Islet of Langerhans (tissue), 1 donor: ENCODE data around the gene ACTN4.

Experiments
- FAIRE-seq: peaks from one replicate; lab custom pipeline; 2011; peaks lifted over from hg19 to GRCh38; lab: Jason Lieb, UNC

The ACTN4 gene

DNA sequence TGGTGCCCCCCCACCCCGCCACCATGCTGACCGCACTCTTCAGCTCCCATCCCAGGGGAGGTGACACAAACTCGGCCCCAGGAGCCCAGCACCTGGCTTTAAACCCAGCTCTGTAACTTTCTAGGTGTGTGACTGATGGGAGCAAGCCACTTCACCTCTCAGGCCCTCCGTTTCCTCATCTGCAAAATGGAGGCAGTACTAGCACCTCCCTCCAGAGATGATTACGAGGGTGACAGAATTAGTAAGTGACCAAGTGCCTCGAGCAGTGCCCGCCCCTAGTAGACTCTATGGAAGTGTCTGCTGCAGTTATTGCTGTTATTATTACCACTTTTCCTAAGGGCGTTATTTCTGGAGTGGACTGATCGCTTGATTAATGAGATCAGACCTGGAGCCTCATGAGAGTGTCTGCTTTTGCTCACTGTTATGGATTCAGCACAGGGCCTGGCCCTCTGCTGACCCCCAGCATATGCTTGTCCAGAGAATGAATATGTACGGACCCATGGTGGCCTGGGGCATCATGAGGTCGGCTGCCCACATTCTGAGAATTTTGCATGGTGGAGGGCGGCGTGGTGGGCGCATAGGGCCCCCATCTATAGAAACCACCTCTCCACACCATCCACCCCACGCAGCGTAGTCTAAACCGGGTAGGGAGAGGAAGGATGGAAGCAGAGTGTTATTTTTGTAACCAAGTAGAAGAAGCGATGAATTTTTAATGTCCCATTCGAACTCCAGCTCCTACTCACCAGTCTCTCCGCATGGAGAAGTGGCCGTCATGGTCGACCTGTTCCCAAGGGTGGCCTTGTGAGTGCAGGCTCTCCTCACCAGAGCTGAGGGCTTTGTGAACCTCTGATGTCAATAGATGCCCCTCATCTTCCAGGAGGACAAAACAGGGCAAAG lies 48.6 kb downstream of the ACTN4 start:
- FAIRE-seq = no peak

DNA sequence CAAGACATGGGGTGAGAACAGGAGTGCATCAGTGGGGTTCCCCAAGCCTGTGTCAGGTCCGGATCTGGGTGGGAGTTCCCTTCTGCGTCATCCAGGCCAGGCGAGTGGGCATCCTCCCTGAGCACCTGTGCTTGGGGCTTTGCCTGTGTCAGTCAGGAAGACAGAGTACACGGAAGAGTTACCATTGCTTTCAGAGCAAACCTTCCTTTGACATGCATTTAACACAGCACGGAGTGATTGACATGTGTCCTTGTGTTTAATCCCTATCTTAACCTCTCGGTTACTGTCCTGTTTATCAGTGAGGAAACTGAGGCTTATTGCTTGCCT lies 49.2 kb downstream of the ACTN4 start:
- no peak for FAIRE-seq

DNA sequence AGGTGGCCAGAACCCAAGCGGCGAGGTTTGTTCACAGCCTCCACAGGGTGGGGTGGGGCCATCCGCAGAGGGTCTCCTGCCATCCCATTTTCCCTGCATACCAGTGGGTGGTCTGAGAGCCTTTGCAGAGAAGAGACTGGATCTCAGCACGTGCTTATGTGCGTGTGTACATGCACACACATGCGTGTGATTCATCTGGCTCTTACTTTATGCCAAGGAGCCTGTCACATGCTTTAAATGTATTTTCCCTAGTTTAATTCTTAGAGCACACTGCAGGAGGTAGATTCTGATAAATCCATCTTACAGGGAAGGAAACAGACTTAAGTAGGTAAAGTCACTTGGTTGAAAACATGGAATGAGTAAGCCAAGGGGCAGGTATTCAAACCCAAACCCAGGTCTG lies 49.7 kb downstream of the ACTN4 start:
- FAIRE-seq = no peak

DNA sequence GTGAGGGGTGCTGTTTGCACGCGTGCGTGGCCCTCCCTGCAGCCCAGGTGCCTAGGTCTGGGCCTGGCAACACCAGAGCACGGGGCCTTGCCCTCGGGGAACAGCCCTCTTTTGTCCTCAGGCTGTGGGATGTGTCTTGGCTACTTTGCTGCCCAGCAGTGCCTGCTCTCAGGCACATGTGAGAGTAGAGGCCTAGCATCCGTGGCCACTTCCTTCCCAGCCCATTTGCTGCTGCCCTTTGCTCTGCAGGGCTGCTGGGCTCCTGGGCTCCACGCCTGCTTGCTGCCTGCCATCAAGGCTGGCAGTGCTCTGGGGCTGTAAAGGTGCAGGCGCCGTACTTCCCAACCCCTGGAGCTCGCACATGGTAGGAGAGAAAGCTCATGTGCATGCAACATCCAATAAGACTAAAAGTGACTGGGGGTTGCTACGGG lies 50.2 kb downstream of the ACTN4 start:
- no peak for FAIRE-seq

DNA sequence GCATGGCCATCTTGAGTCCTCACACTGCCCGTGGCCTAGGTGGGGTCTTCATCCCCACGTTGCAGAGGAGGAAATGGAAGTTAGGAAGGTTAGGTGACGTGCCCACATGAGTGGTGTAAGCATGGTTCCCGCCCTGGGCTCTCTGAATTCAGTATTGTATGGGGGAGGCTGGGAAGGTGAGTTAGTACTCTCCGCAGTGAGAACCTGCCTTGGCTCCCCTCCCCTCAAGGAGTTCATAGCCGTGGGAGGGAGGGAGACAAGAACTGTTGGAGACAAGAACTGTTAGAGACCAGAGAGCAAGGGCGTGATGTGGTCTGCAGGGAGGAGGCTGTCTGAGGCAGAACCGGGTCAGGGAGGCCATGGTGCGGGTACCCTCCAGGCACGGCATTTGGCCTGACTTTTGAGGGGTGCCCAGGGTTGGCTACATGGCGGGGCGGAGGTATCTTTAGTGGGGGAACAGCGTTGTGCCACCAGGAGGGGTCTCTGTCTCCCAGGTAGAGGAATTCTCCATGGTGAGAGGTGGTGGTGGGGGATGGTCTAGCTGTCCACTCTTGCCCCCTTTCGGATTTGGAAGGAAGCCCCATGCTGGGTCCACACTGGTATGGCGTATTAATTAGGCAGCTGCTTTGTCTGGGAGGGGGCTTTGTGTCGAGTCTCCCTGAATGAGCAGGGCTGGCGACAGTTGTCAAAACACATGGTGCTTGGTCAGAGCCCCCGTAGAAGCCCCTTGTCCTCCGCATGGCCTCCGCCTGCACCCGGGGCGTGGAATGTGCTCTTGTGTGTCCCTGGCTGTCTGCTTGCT lies 51.0 kb downstream of the ACTN4 start:
- no peak for FAIRE-seq

DNA sequence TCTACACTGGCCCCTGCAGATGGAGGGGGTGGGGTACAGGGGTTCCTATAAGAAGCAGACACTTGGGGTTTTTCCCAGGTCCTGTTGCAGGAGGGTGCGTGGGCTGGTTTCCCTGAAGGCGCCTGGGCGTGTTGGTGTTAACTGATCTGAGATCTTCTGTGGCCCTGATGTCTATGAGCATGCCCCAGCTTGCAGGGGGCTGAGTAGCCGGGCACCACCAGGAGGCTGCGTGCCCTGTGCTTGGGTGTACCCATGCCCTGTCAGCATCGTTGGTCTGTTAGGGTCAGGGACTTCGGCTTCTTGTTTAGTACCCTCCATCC lies 51.5 kb downstream of the ACTN4 start:
- FAIRE-seq = no peak

DNA sequence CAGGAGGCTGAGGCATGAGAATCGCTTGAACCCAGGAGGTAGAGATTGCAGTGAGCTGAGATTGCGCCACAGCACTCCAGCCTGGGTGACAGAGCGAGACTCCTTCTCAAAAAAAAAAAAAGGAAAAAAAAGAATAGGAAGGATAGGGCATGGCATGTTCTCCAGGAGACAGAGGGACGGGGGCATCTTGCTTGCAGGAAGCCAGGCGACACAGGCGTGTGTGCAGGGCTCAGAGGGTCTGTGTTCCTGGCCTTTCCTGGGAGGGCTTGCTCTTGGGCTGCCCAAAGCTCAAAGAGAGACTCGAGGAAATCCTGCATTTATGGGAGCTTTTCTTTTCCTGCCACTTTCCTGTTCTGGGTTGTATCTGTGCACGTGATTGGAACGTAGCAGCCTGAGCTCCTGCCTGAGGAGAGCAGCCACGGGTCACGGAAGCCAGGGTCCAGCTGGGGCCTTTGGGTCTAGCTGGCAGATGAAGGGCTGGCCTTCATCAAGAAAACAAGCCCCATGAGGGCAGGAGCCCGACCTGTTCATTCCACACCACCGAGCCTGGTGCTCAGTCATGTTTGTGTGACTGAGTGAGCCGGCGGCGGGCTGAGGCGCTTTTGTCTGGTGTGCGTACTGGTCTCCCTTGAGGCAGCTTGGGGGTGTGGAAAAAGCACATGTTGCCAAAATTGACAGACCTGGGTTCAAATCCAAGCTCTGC lies 52.3 kb downstream of the ACTN4 start:
- FAIRE-seq = no peak

DNA sequence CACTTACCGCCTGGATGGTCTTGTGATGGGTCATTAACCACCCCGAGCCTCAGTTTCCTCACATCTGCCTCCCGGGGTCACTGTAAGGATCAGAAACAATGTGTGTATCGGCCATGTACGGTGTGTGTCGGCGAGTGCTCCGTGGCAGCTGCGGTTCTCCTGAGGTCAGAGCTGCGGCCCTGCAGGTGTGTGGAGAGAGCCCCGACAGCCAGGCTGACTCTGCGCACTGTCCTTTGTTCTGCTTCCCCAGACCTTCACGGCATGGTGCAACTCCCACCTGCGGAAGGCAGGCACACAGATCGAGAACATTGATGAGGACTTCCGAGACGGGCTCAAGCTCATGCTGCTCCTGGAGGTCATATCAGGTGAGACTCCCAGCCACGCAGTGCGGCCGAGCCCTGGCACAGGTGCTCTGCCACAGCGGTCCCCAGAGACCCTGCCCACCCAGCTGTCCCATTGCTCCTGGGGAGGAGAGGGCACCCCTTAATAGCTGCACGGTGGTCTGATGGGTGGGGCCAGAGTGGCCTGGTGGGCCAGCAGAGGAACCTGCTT lies 53.0 kb downstream of the ACTN4 start:
- FAIRE-seq = no peak

DNA sequence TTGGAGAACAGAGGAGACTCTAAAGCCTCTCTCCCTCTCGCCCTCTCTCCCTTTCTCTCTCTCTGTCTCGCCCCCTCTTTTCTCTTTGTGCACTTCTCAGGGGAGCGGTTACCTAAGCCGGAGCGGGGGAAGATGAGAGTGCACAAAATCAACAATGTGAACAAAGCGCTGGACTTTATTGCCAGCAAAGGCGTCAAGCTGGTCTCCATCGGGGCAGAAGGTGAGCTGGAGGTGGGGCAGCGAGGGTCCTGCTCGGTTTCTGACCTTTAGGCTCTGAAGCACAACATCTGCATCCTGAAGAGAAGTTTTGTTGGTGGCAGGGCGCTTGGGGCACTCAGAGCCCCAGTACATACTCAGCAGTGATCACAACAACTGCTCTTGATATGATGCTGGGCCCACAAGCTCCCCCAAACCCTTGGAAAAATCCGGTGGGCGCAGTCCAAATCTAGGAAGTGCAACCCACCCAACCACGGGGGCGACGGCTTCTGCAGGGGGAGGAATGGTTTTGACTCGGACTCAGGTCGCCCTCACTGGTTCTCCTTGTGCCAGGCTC lies 53.5 kb downstream of the ACTN4 start:
- FAIRE-seq = no peak

DNA sequence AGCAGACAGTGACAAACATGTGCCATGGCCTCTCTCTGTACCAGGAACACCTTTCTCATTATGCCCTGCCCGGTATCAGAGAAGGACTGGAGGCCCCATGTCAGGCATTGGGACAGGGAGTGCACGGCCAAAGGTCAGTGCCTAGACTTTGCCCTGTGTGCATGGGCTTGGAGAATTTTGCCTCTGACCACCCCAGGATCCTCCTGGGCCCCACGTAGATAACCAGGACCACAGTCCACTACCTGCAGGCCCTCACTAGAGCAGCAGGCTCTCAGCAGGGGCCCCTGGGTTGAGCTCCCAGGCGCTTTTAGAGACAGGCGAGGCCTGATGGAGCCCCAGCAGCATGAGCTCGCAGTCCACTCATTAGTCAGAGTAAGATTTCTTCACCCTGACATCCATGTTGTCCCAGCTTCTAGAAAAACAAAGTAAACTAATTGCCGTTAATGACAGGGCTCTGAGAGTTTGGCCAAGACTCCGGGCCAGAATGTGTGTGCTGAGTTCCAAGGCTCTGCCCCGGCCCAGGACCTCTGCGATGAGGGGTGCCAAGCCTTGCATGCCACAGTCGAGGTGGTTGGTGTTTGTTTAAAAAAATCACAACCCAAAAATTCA lies 54.1 kb downstream of the ACTN4 start:
- no peak for FAIRE-seq

DNA sequence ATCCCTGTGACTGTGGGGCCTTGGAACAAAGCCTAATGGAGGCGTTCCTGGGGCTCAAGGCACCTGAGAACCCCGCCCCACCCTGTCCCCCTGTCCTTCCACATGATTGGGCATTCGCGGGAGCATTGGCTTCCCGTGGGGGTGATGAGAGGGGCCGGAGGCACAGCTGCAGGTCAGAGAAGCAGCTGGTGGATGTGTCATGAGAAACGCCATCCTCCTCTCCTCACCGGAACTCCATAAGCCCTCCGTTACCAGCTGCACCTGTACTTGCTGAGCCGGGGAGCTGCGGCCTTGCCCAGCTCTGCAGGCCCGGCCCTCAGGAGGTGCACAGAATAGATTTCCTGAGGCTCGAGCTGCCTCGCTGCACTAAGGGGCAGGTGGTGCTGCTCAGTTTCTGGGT lies 54.8 kb downstream of the ACTN4 start:
- FAIRE-seq = no peak

DNA sequence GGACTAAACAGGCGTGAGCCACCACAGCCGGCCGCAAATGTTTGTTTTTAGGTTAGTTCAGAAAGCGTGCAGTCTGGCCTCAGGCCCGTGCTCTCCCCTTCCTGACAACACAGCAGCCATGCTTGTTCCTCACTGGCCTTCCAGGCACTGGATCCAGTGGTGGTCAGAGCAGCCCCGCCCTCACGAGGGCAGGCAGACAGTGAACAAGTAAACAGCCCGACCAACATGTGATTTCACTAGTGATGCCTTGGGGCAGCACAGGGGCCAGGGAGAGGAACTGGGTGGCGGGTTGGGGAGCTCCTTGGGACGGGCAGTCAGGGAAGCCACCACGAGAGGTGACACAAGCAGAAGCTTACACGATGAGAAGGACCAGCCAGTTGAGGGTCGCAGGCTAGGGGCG lies 56.1 kb downstream of the ACTN4 start:
- FAIRE-seq = no peak

DNA sequence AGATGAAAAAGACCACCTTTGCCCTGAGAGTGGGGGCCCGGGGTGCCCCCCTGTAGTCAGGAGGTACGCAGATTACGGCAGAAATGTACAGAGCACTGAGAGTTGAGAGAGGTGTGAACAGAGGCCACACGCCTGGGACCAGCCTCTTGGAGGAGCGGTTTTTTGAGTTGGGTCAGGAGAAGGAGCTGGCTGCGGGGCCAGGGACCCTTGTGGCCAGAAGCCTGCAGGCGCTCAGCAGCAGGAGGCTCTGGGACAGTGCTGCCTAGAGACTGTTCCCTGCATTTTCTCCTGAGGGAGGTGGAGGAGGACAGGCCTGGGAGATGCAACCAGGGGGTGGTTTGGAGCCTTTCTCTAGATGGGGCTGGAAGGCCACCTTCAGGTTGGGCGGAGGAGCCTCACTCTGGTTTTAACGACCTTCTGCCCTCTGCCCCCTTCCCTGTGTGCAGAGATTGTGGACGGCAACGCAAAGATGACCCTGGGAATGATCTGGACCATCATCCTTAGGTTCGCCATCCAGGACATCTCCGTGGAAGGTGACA lies 57.1 kb downstream of the ACTN4 start:
- FAIRE-seq = no peak

DNA sequence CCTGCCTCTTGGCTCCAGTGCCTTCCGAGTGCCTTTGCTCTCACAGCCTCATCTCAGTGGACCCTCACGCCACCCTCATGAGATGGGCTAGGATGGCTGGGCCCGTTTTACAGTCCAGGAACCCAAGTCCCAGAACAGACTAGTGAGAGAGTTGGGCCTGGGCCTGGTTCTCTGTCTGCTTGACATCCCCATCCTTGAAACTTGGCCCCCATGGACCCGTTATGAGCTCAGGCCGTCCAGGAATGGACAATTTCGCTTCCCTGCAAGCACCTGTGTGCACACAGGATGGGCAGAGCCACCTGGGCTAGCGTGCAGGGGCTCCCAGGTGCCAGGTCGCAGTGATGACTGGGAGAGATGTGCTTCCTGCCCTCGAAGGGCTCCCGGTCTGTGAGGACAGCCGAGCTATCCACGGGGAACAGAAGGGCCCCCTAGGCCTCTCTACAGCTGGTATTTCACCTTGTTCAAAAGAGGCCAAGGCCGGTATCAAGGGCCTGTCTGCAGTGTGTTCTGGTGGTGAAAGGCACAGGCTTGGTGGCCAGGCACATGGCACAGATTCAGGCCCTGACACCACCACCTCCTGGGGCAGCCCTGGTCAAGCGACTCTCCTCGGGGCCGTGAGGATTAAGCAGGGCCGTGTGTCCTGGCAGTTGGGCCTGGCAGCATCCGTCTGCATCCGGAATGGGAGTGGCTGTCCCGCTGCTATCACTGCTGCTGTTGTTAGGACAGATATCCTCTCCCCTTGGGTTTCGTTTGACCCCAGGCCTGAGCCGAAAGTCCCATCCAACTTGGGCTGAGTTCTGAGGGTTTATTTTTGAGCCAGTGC lies 58.0 kb downstream of the ACTN4 start:
- no peak for FAIRE-seq

DNA sequence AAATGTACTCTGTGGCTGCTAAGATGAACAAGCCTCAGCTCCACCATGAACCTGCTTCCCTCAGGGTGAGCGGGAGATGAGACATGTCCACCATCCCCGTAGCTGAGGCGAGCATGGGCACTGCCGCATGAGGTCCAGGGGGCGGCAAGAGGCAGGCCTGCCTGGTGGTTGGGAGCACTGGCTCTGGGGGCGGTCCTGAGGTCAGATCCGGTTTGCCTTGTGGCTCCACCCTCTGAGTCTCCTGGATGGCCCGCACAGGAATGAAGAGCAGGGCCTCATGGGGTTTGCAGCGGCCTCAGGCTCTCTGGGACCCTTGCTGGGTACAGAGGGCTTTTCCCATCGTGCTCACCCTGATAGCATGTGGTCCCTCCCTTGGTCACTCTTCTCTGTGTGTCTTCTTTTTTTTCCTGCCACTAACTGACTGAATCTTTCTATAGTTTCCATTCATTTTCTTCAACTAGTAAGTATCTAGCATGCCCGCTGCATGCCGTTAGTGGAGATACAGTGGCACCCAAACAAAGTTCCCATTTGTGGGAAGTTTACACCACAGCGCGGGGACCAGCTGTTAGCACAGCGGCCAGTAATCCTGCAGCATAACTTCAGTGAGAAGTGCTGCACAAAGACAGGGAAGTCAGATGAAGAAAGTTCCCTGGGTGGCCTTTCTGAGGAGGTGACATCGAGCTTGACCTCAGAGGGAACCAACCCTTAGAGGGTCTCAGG lies 59.5 kb downstream of the ACTN4 start:
- FAIRE-seq = no peak

DNA sequence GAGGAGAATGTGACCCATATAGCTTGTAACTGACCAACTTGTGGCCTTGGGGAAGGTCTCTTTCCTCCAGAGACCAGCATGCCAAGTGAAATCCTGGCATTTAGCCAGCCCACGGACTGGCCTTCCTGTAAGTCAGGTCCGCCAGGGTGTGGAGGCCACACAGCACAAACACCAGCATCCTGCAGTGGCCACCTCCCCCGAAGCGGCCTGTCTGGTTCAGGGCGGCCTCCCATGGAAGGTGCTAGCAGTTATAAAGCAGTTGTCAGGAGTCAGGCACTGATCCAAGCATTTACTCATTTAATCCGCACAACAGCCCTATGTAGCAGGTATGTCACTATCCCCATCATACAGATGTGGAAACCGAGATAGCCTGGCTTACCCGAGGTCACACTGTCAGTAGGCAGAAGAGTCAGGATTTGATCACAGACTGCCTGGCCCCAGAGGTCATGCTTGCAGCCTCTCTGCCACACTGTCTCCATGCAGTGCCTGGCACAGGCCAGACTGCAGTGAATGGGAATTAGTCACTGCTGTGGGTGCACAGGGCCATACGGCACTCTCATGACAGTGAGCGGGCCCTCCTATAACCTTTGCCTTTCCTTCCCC lies 60.2 kb downstream of the ACTN4 start:
- FAIRE-seq = no peak

DNA sequence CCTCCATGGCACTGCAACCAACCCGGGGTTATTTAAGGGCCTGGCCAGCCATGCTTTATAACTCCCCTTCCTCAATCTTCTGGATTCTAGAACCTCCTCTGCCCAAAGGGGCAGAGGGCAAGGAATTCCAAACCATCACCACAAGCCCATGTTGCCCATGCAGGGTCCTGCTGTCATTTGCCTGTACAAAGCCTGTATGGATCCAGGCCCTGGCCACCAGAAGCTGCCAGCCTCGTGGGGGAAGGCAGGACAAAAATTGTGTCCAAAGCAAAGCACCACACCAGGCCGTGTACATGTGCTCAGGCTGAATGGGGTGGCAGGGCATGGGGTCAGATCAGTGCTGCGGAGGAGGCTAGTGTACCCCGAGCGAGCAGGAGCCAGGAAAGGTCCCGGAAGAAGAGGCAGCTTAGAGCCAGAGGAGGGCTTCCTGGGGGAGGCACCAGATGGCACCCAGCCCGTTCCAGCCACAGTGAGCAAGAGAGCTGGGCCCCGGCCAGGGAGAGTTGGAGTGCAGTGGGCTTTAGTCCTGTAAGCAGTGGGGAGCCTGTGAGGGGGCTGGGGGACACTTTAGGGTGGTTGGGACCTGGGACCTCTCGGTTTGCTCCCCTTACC lies 61.1 kb downstream of the ACTN4 start:
- no peak for FAIRE-seq

DNA sequence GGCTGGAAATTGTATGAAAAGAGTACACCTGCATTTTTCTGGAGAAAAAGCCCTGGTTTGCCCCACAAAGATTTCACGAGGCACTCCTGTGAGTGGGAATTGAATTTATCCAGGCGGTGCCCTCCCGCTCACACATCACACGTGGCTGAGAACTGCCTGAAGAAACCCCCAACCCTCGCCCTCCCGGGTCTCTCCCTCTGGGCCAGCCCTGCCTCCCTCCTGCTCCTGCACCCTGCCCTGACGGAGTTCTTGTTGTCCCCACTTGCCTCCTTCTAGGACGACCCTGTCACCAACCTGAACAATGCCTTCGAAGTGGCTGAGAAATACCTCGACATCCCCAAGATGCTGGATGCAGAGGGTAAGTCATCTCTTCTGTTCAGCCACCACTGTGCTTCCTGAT lies 61.7 kb downstream of the ACTN4 start:
- FAIRE-seq = no peak

DNA sequence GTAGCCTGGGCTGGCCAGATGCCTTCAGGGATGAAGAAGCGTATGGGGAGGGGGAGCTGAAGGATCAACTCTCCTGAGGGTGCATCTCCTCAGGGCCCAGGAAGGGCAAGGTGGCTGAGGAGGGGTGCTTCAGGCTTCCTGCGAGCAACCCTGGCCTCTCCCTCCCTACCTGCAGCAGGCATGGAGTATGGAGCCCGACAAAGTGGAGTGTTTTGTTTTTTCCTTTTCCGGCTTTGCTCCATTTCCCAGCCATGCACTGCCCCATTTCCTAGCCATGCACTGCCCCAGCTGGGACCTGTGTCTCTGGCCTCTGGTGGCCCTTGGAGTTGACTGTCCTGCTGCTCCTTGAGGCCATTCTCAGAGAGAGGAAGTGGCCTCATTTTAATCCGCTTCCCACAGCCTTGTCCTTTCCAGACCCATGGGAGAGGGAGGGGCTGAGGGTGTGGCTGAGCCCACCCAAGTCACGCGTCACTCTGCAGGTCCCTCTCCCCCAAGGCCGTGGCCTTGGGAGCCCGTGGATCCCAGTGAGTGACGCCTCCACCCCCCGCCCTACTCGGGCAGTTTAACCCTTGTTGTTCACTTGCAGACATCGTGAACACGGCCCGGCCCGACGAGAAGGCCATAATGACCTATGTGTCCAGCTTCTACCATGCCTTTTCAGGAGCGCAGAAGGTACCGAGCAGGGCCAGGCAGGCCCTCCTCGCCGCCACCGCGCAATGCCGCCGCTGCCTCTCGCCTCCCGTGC lies 62.4 kb downstream of the ACTN4 start:
- no peak for FAIRE-seq
